ENCODE data around the gene OLFML2A. TPM values are rescaled to one million over a fixed set of nuclear protein-coding genes. Genes with fewer than 3 reads are reported as not detected.

The OLFML2A gene
- total and polyA plus RNA-seq, 12 donors, result 5.9 to 51.2 (median 31.8) TPM

GRCh38 chr9:124788542-124789217 lies 11.7 kb downstream of the OLFML2A start:
- H3K36me3 ChIP-seq, result peaks cover 0 to 27% (median 0%) of the 10 kb centered on the region in 9 donors
- H3K4me1 ChIP-seq, result peaks cover 8 to 30% (median 19%) of the 10 kb centered on the region in 9 donors
- H3K27ac ChIP-seq, result no peak overlapping the region
- H3K4me3 ChIP-seq, result no peak overlapping the region
- WGBS, 2 donors, result 92 to 94% methylated on average over 3 of the region's 3 CpGs
- no peak for ATAC-seq
- no peaks in the 10 kb centered on the region for H3K27me3 ChIP-seq
- TF ChIP-seq, protein P1, sequence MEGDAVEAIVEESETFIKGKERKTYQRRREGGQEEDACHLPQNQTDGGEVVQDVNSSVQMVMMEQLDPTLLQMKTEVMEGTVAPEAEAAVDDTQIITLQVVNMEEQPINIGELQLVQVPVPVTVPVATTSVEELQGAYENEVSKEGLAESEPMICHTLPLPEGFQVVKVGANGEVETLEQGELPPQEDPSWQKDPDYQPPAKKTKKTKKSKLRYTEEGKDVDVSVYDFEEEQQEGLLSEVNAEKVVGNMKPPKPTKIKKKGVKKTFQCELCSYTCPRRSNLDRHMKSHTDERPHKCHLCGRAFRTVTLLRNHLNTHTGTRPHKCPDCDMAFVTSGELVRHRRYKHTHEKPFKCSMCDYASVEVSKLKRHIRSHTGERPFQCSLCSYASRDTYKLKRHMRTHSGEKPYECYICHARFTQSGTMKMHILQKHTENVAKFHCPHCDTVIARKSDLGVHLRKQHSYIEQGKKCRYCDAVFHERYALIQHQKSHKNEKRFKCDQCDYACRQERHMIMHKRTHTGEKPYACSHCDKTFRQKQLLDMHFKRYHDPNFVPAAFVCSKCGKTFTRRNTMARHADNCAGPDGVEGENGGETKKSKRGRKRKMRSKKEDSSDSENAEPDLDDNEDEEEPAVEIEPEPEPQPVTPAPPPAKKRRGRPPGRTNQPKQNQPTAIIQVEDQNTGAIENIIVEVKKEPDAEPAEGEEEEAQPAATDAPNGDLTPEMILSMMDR (IDR thresholded peaks at IDR 0.05), result no peak
- intact Hi-C loops (cut with DNase I), result no loop called here
- no peak for DNase-seq
- no peaks in the 10 kb centered on the region for H3K9me3 ChIP-seq

- no peak overlapping the region for H3K27ac ChIP-seq
- TF ChIP-seq, protein P1 (IDR thresholded peaks at IDR 0.05), result no peak
- WGBS, 2 donors, result 90 to 96% methylated on average over 2 of the region's 2 CpGs
- ATAC-seq (no peak), DNase-seq (no peak)
- H3K4me1 ChIP-seq, result peaks cover 7 to 30% (median 12%) of the 10 kb centered on the region in 9 donors
- H3K9me3 ChIP-seq, result no peaks in the 10 kb centered on the region
- H3K36me3 ChIP-seq, result peaks cover 0 to 27% (median 0%) of the 10 kb centered on the region in 9 donors
- intact Hi-C loops (cut with DNase I), result no loop called here
- H3K4me3 ChIP-seq, result no peak overlapping the region
- no peaks in the 10 kb centered on the region for H3K27me3 ChIP-seq
Observed at GRCh38 chr9:124789531-124789930, 12.6 kb downstream of the OLFML2A start.

DNA sequence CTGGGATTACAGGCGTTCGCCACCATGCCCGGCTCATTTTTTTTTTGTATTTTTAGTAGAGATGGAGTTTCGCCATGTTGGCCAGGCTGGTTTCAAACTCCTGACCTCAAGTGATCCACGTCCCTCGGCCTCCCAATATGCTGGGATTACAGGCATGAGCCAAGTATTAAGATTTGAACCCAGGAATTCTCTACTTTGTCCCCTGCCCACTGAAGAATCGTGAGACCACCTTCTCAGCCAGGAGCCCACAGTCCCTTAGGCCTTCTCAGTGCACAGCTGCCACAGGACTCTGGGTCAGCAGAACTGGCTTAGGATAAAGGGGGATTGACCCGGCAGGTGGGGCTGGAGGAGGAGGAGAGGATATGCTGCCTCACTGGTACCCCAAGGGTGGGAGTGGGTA lies 13.4 kb downstream of the OLFML2A start:
- intact Hi-C loops (cut with DNase I), result loop anchor here in 1 of 10 donors (5.0 kb wide), 1 partner anchor 42 kb away; no protein-coding TSS in a partner anchor
- WGBS, 2 donors, result 76 to 93% methylated on average over 8 of the region's 8 CpGs

GRCh38 chr9:124790801-124791505 lies 14.0 kb downstream of the OLFML2A start:
- Histone ChIP-seq H3K9me3 (no peaks in the 10 kb centered on the region), H3K27ac (no peak overlapping the region), H3K36me3 (peaks cover 0 to 27% (median 0%) of the 10 kb centered on the region in 9 donors), H3K4me3 (no peak overlapping the region), H3K4me1 (peaks cover 8 to 40% (median 21%) of the 10 kb centered on the region in 9 donors), H3K27me3 (no peaks in the 10 kb centered on the region)
- ATAC-seq (no peak), DNase-seq (no peak)
- intact Hi-C loops (cut with DNase I), result loop anchor here in 1 of 10 donors (5.0 kb wide), 1 partner anchor 41 kb away; no protein-coding TSS in a partner anchor
- TF ChIP-seq, protein P1 (IDR thresholded peaks at IDR 0.05), result no peak
- 90 to 94% methylated on average over 5 of the region's 5 CpGs for WGBS, 2 donors

More for the DNA sequence above, 13.4 kb downstream of the OLFML2A start:
- DNase-seq, result no peak
- H3K27me3 ChIP-seq, result no peaks in the 10 kb centered on the region
- no peaks in the 10 kb centered on the region for H3K9me3 ChIP-seq
- no peak for ATAC-seq
- peaks cover 0 to 27% (median 0%) of the 10 kb centered on the region in 9 donors for H3K36me3 ChIP-seq
- H3K27ac ChIP-seq, result no peak overlapping the region
- TF ChIP-seq, protein P1 (IDR thresholded peaks at IDR 0.05), result no peak
- H3K4me3 ChIP-seq, result no peak overlapping the region
- H3K4me1 ChIP-seq, result peaks cover 8 to 33% (median 15%) of the 10 kb centered on the region in 9 donors
